AG04449 (cell line): ENCODE measurements around the gene DEPDC1.

Experiments
- CTCF ChIA-PET: fragments of 350-600 bp; formaldehyde crosslinking; extraction: SDS; loops from one replicate; lab custom pipeline; 2021; ENCODE audit warnings: antibody characterized with exemption; lab: Yijun Ruan, JAX
- POLR2A ChIA-PET: fragments of 400-600, 350-600 bp; formaldehyde crosslinking; extraction: SDS; loops from one replicate; lab custom pipeline; 2020; ENCODE audit warnings: antibody characterized with exemption, inconsistent platforms; lab: Yijun Ruan, JAX
- DNase-seq: peaks from one replicate; pipeline ENCODE4 v3.0.0-alpha.2; 2010; ENCODE audit warnings: low read depth, low spot score
- H3K4me3 ChIP-seq: 2 replicates; pipeline ENCODE4 v1.5.1; 2011; ENCODE audit warnings: low read depth, mild to moderate bottlenecking, control low read depth, low read length
- CTCF ChIP-seq: IDR thresholded peaks from one replicate; pipeline ENCODE4 v1.5.1; 2011; ENCODE audit warnings: mild to moderate bottlenecking, moderate library complexity, low read length, control low read depth, inconsistent platforms; ENCODE audit not compliant: insufficient read depth; ENCODE audit errors: missing control alignments

Gene DEPDC1

DNA sequence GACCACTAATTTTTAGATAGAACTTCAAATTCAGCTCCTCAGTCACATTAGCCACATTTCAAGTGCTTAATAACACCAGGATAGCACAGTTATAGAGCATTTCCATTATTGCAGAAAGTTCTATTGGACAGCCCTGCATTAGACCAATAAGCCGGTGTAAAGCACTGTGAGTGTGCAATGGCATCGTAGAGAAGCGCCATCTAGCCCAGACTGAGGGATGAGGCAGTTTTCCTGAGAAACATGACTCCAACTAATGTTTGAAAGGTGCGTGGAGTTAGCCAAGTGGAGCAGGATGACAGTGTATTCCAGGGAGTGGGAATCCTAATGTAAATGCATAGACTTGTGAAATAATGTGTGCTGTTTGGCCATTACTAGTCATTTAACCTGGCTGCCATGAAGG is 54.9 kb downstream of the DEPDC1 start:
- no peak for TF ChIP-seq CTCF
- POLR2A ChIA-PET = no interaction called here
- H3K4me3 ChIP-seq = no peak overlapping the region
- DNase-seq = no peak
- CTCF ChIA-PET = interaction anchor here (0.7 to 6.5 kb wide), 18 partner anchors 8 to 325 kb away, joined by 3 to 88 read pairs (median 4); no protein-coding TSS in a partner anchor

GRCh38 chr1:68438310-68438709 is 58.6 kb downstream of the DEPDC1 start:
- H3K4me3 ChIP-seq = no peak overlapping the region
- POLR2A ChIA-PET = no interaction called here

GRCh38 chr1:68433395-68433794 is 63.5 kb downstream of the DEPDC1 start:
- no peak for TF ChIP-seq CTCF
- H3K4me3 ChIP-seq = no peak overlapping the region
- DNase-seq = no peak
- ChIA-PET CTCF (interaction anchor here (1.5 kb wide), 1 partner anchor 9 kb away, joined by 9 read pairs; no protein-coding TSS in a partner anchor), POLR2A (no interaction called here)

More at GRCh38 chr1:68438310-68438709, 58.6 kb downstream of the DEPDC1 start:
- TF ChIP-seq CTCF = no peak
- no peak for DNase-seq
- CTCF ChIA-PET = interaction anchor here (1.2 kb wide), 1 partner anchor 318 kb away, joined by 3 read pairs; no protein-coding TSS in a partner anchor

GRCh38 chr1:68431076-68431475 is 65.8 kb downstream of the DEPDC1 start:
- ChIA-PET CTCF (interaction anchor here (4.7 kb wide), 1 partner anchor 12 kb away, joined by 40 read pairs; no protein-coding TSS in a partner anchor), POLR2A (no interaction called here)
- no peak for DNase-seq
- TF ChIP-seq CTCF = no peak
- no peak overlapping the region for H3K4me3 ChIP-seq

DNA sequence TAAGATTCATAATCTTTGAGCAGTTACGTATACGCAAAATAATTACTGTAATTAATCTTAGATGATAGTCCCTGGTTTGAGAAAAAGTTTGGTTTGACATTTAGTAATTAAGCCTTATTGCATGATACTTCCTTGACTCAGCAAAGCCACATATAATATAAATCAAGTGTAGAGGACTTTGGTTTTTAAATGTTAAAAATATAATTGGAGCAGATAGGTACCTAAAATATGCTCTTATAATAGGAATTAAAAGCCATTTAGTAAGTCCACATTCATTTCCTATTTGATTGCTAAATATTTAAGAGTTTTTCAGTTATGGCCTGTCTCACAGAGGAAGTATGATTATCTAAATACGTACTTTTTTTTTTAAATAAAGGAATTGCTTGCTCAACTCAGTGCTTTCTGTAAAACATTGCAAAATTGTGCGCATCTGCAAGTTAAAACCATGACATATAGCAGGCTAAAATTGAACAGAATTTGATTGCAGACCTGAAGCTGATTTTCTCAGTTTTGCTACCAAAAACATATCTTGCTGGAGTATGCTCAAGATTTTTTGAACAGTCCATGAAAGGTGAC is 67.6 kb downstream of the DEPDC1 start:
- CTCF ChIA-PET = interaction anchor here (1.3 to 4.7 kb wide), 2 partner anchors 14 to 313 kb away, joined by 4 to 40 read pairs; no protein-coding TSS in a partner anchor
- no peak for TF ChIP-seq CTCF
- POLR2A ChIA-PET = no interaction called here
- DNase-seq = no peak
- H3K4me3 ChIP-seq = no peak overlapping the region

- ChIA-PET CTCF (interaction anchor here (1.4 to 4.7 kb wide), 2 partner anchors 16 to 17 kb away, joined by 3 to 40 read pairs; no protein-coding TSS in a partner anchor), POLR2A (no interaction called here)
- DNase-seq = no peak
- H3K4me3 ChIP-seq = no peak overlapping the region
- TF ChIP-seq CTCF = no peak
Observed at GRCh38 chr1:68426594-68426993, 70.3 kb downstream of the DEPDC1 start.
